AG04450 (cell line): Measurements from ENCODE around the gene LDB1. TPM values are rescaled to one million over a fixed set of nuclear protein-coding genes. Genes with fewer than 3 reads are reported as not detected.

Experiments used
- CTCF ChIA-PET: fragments of 300-600, 350-600 bp; formaldehyde crosslinking; extraction: SDS; loops from one replicate; lab custom pipeline; 2022; ENCODE audit warnings: antibody characterized with exemption, inconsistent platforms; lab: Charles Lee
- POLR2A ChIA-PET: fragments of 350-600 bp; formaldehyde crosslinking; extraction: SDS; loops from one replicate; lab custom pipeline; 2021; ENCODE audit warnings: antibody characterized with exemption, inconsistent platforms; lab: Yijun Ruan, JAX
- DNase-seq: peaks from one replicate; pipeline ENCODE4 v3.0.0-alpha.2; 2011; ENCODE audit warnings: low read depth, low spot score
- H3K27ac ChIP-seq: one replicate; pipeline ENCODE4 v1.5.1; 2012; ENCODE audit warnings: low read depth, low read length, control low read depth
- H3K27me3 ChIP-seq: one replicate; pipeline ENCODE4 v1.6.0; 2012; ENCODE audit warnings: low read length; ENCODE audit not compliant: control insufficient read depth, insufficient read depth
- H3K4me3 ChIP-seq: 2 replicates; pipeline ENCODE4 v1.5.1; 2011; ENCODE audit warnings: mild to moderate bottlenecking, low read depth, low read length, control low read depth
- H3K9me3 ChIP-seq: 2 replicates; pipeline ENCODE4 v1.5.1; 2012; ENCODE audit warnings: low read length; ENCODE audit not compliant: control insufficient read depth, insufficient read depth
- polyA plus RNA-seq: library from polyadenylated mRNA; depleted of rRNA; stranded (reverse); fragments of >200 nt; gene quantifications from 2 replicates; pipeline ENCODE4 v1.2.3, GENCODE V29; 2011
- TF ChIP-seq, protein P1 (sequence below): IDR thresholded peaks from 2 replicates; pipeline ENCODE4 v1.5.1; 2011; ENCODE audit warnings: low read depth, low read length, control low read depth, inconsistent platforms

The LDB1 gene
- polyA plus RNA-seq, 1 experiment, result 95.7 TPM

DNA sequence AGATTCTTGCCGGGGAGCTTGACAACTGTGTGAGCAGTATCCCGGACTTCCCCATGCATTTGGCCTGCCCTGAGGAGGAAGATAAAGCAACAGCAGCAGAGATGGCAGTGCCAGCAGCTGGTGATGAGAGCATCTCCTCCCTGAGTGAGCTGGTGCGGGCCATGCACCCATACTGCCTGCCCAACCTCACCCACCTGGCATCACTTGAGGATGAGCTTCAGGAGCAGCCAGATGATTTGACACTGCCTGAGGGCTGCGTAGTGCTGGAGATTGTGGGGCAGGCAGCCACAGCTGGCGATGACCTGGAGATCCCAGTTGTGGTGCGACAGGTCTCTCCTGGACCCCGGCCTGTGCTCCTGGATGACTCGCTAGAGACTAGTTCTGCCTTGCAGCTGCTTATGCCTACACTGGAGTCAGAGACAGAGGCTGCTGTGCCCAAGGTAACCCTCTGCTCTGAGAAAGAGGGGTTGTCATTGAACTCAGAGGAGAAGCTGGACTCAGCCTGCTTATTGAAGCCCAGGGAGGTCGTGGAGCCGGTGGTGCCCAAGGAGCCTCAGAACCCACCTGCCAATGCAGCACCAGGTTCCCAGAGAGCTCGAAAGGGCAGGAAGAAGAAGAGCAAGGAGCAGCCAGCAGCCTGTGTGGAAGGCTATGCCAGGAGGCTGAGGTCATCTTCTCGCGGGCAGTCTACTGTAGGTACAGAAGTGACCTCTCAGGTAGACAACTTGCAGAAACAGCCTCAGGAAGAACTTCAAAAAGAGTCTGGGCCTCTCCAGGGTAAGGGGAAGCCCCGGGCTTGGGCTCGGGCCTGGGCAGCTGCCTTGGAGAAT is 19.3 kb upstream of the LDB1 start:
- POLR2A ChIA-PET, result interaction anchor here (2.6 kb wide), 1 partner anchor 19 kb away, joined by 8 read pairs; the partner anchor contains the start of gene LDB1
- H3K27me3 ChIP-seq, result no peaks in the 10 kb centered on the region
- H3K9me3 ChIP-seq, result no peaks in the 10 kb centered on the region
- DNase-seq, result no peak
- H3K27ac ChIP-seq, result no peak overlapping the region
- CTCF ChIA-PET, result no interaction called here
- H3K4me3 ChIP-seq, result no peak overlapping the region
- TF ChIP-seq, protein P1, sequence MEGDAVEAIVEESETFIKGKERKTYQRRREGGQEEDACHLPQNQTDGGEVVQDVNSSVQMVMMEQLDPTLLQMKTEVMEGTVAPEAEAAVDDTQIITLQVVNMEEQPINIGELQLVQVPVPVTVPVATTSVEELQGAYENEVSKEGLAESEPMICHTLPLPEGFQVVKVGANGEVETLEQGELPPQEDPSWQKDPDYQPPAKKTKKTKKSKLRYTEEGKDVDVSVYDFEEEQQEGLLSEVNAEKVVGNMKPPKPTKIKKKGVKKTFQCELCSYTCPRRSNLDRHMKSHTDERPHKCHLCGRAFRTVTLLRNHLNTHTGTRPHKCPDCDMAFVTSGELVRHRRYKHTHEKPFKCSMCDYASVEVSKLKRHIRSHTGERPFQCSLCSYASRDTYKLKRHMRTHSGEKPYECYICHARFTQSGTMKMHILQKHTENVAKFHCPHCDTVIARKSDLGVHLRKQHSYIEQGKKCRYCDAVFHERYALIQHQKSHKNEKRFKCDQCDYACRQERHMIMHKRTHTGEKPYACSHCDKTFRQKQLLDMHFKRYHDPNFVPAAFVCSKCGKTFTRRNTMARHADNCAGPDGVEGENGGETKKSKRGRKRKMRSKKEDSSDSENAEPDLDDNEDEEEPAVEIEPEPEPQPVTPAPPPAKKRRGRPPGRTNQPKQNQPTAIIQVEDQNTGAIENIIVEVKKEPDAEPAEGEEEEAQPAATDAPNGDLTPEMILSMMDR, result no peak

DNA sequence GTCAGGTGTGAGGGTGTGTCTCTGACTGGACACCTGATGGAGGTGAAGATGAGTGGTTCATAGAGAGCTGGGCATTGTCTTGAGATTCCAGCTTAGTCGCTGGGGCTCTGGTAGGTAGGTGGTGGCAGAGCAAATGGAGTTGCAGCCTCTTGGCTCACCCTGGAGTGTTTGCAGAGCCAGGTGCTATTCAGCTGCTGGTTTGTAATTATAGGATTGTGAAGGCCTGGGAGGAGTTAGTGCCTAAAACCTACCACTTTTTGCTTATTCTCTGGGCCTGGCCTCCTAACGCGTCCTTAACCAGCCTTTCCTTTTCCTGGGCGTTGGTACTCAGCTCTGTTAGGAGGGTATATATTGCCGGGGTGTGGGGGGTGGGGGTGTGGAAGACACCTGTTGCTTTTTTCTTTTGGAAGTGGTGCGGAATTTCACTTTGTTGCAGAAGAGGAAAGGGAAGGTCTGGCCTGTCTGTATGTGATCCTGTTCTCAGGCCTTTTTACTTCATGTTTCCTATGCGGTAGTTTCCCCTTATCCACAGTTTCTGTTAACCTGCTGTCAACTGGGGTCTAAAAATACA is 15.9 kb upstream of the LDB1 start:
- peak overlapping the region; percentile 20; the same call in 1 of the 2 replicates for H3K4me3 ChIP-seq
- H3K27me3 ChIP-seq, result no peaks in the 10 kb centered on the region
- POLR2A ChIA-PET, result interaction anchor here (0.9 kb wide), 1 partner anchor 16 kb away, joined by 4 read pairs; the partner anchor contains the start of gene NOLC1
- no peaks in the 10 kb centered on the region; the same call in 1 of the 2 replicates for H3K9me3 ChIP-seq
- TF ChIP-seq, protein P1, result no peak
- CTCF ChIA-PET, result interaction anchor here (1.2 to 3.4 kb wide), 2 partner anchors 33 to 130 kb away, joined by 3 to 10 read pairs; no protein-coding TSS in a partner anchor
- no peak overlapping the region for H3K27ac ChIP-seq
- no peak for DNase-seq

DNA sequence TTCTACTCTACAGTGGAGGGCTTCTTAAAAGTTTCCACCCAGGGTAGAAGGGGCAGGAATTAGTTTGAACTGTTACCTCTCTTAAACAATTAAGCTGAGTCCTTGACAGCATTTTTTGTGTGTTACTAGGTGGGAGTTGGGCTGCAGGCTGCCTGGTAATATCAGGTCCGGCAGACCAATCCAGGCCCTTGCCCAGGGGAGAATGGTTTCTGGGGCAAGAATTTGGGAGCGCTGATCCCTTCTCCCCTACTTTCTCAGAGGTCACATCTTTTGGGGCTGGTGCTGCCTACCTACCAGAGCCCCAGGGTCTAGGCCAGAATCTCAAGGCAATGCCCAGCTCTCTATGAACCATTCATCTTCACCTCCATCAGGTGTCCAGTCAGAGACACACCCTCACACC is 14.2 kb upstream of the LDB1 start:
- Histone ChIP-seq H3K9me3 (no peaks in the 10 kb centered on the region; the same call in 1 of the 2 replicates), H3K27ac (no peak overlapping the region), H3K4me3 (peak overlapping the region; percentile 96), H3K27me3 (no peaks in the 10 kb centered on the region)
- no peak for DNase-seq
- CTCF ChIA-PET, result no interaction called here
- TF ChIP-seq, protein P1, result no peak
- POLR2A ChIA-PET, result no interaction called here

DNA sequence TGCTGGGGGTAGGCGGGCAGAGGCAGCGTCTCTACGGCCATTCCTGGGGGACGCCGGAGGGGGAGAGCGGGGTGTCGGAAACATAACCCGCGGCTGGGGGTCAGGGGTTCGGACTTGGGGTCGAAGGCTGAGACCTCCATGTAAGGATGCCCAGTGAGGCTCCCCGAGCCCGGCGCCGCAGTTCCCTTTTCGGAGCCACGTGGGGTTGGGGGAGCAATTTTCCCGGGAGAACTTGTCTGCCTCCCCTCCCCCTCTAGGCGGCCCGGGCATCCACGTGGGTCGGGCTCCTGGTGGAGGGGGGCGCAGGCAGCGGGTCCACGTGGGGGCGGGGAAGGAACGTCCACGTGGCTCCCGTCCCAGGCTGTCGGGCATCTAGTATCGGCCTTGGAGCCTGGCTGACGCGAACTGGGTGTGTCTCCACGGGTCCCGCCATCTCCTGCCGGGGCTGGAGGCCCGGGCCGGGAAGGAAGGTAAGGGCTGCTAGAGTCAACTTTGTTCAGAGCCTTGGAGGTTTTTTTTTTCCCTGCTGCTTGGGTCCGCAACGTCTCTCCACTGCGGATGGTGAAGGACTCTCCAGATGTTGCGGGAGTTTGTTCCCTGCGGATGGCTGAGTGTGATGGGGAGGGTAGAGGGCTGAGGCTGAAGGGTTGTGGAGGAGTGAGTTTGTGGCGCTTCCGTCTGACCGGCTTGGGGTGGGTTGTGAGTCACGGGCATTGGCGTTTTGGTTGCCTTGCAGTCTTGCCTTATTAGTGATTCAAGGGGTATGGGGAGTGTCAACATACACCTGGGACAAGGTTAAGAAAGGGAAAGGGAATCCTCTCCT is 13.4 kb upstream of the LDB1 start:
- H3K27me3 ChIP-seq, result no peaks in the 10 kb centered on the region
- H3K27ac ChIP-seq, result peak overlapping the region; percentile 93
- ChIA-PET POLR2A (no interaction called here), CTCF (no interaction called here)
- TF ChIP-seq, protein P1, result no peak
- no peaks in the 10 kb centered on the region; the same call in 1 of the 2 replicates for H3K9me3 ChIP-seq
- peak overlapping the region; percentile 96 for H3K4me3 ChIP-seq
- peak; percentile 46 for DNase-seq
